HG02981 (cell line): ENCODE results near the gene NEMP2.

ENCODE experiments used
- ATAC-seq: cut with Tn5 transposase; IDR thresholded peaks from one replicate; pipeline ENCODE4 v1.9.1; 2021; ENCODE audit warnings: mild to moderate bottlenecking, moderate library complexity; ENCODE audit not compliant: unreplicated experiment

The NEMP2 gene

DNA sequence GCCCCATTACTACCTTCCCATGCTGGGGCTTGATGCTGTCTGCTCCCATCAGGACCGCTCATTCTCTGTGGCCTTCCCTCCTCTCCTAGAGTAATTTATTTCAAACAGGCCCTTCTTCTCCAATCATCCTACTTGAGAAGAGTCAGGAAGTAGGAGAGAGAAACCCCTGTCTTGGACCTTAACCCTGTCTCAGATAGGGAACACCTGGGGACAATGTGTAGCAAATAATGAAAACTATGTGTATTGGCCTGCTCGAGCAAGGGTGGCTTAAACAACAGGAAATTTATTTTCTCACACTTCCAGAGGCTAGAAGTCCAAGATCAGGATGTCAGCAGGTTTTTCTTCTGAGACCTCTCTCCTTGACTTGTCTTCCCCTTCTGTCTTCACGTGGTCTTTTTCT is 26.6 kb upstream of the NEMP2 start:
- no peak for ATAC-seq

DNA sequence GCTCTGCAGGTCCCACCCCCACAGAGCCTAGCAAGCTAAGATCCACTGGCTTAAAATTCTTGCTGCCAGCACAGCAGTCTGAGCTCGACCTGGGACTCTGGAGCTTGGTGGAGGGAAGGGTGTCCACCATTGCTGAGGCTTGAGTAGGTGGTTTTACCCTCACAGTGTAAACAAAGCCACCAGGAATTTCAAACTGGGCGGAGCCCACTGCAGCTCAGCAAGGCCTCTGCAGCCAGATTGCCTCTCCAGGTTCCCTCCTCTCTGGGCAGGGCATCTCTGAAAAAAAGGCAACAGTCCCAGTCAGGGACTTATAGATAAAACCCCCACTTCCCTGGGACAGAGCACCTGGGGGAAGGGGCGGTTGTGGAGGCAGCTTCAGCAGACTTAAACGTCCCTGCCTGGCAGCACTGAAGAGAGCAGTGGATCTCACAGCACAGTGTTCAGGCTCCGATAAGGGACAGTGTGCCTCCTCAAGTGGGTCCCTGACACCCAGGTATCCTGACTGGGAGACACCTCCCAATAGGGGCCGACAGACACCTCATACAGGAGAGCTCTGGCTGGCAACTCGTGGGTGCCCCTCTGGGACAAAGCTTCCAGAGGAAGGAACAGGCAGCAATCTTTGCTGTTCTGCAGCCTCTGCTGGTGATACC is 20.0 kb upstream of the NEMP2 start:
- ATAC-seq: no peak

- no peak for ATAC-seq
These were observed 18.7 kb upstream of the NEMP2 start for GRCh38 chr2:190553254-190553653.

DNA sequence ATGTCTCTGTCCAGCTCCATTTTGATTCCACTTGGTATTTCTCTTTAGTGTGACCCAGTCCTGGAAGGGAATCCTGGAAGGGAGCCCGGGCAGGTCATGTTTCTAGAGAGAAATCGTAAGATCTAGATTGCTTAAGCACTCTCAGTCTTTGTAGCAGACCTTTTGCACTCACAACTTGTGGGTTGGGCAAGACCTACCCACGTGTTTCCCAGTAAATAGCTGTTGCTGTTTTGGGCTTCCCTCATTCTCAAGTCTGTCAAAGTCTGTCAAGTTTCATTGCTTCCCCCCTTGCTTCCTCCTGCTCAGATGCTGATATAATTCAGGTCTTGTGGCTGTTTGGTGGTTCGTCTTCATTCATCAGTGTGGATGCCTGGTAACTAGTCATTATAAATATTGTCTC is 17.4 kb upstream of the NEMP2 start:
- ATAC-seq: no peak

DNA sequence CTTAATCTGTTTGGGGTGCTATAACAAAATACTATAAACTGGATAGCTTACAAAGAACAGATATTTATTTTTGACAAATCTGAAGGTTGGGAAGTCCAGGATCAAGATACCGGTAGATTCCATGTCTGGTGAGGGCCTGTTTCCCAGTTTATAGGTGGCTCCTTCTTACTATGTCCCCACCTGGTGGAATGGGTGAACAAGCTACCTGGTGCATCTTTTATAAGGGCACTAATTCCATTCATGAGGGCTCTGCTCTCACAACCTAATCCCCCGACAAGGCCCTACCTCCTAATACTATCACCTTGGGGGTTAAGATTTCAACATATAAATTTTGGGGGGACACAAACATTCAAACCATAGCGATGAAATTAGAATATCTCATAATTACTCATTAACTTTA is 15.6 kb upstream of the NEMP2 start:
- no peak for ATAC-seq

GRCh38 chr2:190547886-190548285 is 13.4 kb upstream of the NEMP2 start:
- no peak for ATAC-seq

DNA sequence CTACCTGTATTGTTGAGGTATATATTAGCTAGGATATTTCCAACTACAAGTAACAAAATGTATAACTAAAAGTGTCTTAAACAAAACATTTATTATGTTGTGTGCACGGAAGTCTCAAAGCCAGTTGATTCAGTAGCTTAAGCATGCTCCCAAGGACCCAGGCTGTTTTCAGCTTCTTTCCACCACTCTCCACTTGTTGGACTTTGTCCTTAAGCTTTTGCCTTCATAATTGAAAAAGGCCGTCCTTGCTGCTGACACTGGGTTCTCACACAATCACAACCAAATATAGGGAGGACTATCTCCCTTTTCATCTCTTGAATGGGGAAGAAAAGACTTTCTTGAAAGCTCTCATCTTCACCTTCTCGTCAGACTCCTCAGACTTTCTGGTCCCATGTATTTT is 12.2 kb upstream of the NEMP2 start:
- ATAC-seq: no peak

DNA sequence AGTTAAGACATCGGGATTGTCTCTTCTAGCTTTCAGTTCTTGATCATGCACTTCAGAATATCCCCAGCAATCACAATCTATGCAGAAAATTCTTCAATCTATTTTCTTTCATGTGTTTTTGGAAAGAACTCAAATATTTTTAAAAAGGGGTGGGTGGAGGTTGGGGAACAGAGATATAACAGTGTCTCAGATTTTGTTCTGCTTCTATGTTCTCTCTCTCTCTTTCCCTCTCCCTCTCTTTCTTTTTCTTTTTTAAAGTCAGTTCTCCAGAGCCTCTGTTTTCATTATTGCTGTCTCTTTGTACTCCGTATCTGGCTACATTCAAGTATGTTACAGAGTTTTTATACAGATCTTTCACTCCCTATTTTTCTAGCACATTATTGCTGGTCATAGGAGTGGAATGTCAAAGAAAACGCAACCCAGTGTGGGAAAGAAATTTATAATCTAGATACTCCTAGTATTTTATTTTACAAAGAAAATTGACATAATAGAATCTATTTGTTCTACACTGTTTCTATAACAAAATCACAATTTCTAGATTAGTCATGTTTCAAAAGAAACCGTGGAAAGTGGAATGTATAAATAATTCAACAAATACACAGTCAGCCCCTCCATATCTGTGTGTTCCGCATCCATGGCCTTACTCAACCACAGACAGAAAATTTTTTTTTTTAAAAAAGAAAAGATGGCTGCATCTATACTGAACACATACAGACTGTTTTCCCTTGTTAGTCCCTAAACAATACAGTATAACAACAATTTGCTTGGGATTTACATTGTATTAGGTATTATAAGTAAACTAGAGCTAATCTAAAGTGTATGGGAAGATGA is 11.2 kb upstream of the NEMP2 start:
- ATAC-seq: no peak

- ATAC-seq: no peak
These were observed 10.6 kb upstream of the NEMP2 start for GRCh38 chr2:190545093-190545492.

DNA sequence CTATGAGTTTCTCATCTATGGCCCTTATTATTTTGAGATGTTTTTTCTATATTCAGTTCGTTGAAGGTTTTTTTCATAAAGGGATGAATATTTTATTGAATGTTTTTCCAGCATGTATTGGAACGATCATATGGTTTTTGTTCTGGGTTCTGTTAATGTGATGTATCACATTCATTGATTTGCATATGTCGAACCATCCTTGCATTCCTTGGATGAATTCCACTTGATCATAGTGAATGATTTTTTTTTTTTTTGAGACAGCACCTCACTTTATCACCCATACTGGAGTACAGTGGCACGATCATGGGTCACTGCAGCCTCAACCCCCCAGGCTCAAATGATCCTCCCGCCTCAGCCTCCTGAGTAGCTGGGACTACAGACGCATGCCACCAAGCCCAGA is 5.5 kb upstream of the NEMP2 start:
- no peak for ATAC-seq

GRCh38 chr2:190538201-190538600 is 3.7 kb upstream of the NEMP2 start:
- no peak for ATAC-seq

DNA sequence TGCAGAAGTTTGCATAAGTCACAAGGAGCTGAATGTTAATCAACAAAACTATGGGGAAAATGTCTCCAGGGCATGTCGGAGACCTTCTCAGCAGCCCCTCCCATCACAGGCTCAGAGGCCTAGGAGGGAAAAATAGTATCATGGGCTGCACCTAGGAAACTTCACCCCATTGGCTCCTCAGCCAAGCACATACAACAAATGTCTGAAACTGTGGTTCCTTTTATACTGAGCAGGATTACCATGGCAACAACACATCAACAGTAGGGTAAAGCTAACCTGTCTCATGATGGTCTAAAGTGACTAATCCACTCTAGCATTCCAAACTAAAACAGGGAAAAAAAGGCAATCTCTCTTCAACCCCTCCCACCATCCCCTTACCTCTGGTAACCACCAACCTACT is 3.2 kb upstream of the NEMP2 start:
- no peak for ATAC-seq

- ATAC-seq: no peak
These were observed 1.1 kb upstream of the NEMP2 start for GRCh38 chr2:190535586-190535985.

DNA sequence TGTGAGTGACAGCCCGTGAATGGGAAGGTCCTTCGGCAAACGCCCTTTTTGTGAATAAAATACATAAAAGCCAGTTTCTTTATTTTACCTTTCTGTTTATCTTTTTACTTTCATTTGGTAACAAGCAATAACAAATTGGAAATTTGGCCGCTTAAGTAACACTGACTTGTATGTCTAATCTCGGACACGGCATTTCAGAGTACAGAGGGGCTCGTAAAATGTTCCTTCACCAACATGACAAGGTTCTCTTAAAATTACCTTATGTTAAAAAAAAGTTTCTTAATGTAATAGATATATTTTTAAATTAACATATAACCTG is 558 bp upstream of the NEMP2 start:
- ATAC-seq: no peak

GRCh38 chr2:190533968-190534309 is 583 bp downstream of the NEMP2 start:
- peak; percentile 32 for ATAC-seq

DNA sequence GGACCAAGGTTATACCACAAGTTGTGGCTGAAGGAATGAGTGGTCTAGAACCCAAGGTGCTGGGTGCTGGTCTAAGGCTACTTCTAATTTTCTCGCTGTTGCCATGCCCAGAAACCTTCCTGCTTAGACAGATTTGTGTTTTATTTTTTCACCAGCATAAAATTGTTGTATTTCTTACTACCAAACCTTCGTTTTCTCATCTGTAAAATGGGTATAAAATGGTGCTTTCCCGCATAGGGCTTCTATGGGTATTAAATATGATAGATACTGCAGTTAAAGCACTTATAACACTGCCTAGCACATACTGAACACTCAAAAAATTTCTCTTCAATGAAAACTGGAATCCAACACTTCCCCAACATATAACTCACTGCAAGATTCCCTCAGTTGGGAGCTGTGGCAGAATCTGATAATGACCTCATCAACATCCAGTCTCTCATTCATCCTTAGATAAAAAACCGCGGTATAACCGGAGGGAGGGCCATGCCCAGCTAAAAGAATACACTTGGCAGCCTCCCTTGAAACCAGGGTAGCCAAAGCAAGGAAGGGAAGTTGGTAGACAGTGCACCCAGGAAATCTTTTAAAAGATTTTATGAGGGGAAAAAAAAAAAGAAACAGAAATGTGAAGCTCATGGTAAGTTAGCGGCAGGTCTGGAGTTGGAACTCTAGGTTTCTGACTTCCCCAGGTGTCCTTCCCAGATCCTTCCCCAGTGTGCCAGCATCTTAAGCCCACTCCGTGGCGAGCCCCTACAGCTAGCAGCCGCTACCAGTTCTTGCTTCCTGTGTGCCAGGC is 1.2 kb downstream of the NEMP2 start:
- no peak for ATAC-seq

DNA sequence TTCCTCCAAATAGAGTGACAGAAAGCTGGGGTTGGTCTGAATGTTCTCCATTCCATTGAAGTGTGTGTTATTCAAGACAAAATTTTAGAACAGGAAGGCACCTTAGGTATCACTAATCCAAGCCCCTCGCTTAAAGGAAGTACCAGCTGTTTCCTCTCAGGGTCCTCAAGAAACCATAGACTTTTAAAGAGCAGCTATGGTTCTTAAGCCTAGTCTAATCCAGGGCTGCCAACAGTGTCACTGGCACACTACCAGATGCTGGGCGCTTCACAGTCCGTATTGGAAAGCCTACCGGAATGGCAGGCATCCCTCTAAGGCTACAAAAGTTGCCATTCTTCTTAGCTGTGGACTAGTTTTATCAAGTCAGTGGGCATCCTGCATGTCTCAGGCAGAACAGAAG is 1.9 kb downstream of the NEMP2 start:
- no peak for ATAC-seq

GRCh38 chr2:190530248-190530900 is 4.1 kb downstream of the NEMP2 start:
- ATAC-seq: no peak

DNA sequence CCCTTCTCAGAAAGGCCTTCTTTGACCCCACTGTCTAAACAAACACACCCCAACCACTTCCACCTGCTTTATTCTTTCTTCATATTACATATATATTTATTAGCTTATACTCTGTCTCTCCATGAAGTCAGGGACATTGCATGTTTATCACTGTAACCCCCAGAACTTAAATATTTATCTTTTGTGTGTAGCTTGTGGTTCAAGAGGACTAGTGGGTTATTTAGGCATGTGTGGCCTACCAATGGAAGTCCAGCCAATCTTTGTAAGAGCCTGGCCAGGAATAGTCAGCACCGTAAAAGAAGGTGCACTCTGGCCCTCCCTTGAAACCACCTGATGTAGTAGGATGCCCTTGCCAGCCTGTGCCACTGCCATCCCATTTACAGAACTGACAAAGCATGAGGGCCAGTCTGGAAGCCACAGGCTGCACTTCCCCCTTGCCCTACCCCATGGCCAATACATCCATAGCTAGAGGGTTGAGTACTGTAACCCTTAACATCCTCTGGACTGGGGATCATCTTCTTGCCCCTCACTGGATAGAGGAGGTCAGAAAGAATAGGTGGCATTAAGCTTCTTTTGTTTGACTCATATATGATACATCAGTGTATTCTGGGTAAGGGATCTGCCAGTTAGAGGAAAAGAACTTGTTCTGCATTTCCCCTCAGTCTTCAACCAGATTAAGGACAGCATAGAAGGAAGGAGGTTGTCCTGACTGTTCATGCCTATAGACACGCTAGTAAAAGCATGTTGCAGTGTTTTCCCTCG is 4.9 kb downstream of the NEMP2 start:
- no peak for ATAC-seq

DNA sequence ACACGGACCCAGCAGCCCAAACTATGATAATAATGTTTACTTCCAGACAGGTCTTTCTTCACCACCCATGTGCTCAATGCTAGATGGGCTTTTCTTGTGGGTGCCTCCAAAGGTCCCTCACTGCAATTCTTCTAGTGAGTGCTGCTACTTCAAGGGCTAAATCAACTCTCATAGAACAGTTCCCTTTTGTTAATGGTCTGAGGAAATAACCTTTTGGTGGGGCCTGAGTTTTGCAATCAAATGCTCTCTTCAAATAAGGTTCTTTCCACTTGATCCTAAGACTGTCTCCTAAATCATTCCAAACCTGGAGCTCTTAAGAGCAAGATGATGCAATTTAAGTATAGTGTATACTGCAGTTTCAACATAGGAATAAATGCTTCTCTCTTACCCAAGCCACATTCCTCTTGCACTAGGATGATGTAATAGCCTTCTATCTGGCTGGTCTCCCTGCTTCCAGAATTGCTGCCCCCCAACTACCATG is 6.0 kb downstream of the NEMP2 start:
- ATAC-seq: no peak

GRCh38 chr2:190527918-190528317 is 6.6 kb downstream of the NEMP2 start:
- ATAC-seq: no peak
